H9 (cell line): ENCODE measurements around the gene OSBP2. TPM values are rescaled to one million over a fixed set of nuclear protein-coding genes. Genes with fewer than 3 reads are reported as not detected.
A peak's percentile ranks its signal among the peaks of the same experiment; 100 is the strongest.

Source experiments
- DNase-seq: peaks from one replicate; pipeline ENCODE4 v3.0.0-alpha.2; 2017
- H2AFZ ChIP-seq: one replicate; pipeline ENCODE4 v1.6.1; 2013; ENCODE audit warnings: mild to moderate bottlenecking, low read length, control low read depth, moderate library complexity
- H2AK5ac ChIP-seq: 2 replicates; pipeline ENCODE4 v1.6.1; 2013; ENCODE audit warnings: low read length, control low read depth, mixed read lengths; ENCODE audit not compliant: insufficient read length
- H2BK120ac ChIP-seq: one replicate; pipeline ENCODE4 v1.6.1; 2013; ENCODE audit warnings: low read depth, mild to moderate bottlenecking, low read length, control low read depth, inconsistent platforms; ENCODE audit not compliant: poor library complexity, severe bottlenecking
- H2BK12ac ChIP-seq: 2 replicates; pipeline ENCODE4 v1.6.1; 2013; ENCODE audit warnings: low read length, control low read depth, mixed read lengths, low read depth; ENCODE audit not compliant: insufficient read length
- H2BK15ac ChIP-seq: 2 replicates; pipeline ENCODE4 v1.6.1; 2013; ENCODE audit warnings: low read depth, low read length, control low read depth
- H2BK20ac ChIP-seq: one replicate; pipeline ENCODE4 v1.6.1; 2013; ENCODE audit warnings: low read depth, mild to moderate bottlenecking, low read length, control low read depth, inconsistent platforms; ENCODE audit not compliant: poor library complexity, severe bottlenecking
- H2BK5ac ChIP-seq: 2 replicates; pipeline ENCODE4 v1.6.1; 2013; ENCODE audit warnings: low read length, control low read depth, mixed read lengths; ENCODE audit not compliant: insufficient read length
- H3K14ac ChIP-seq: 2 replicates; pipeline ENCODE4 v1.6.1; 2013; ENCODE audit warnings: low read length, control low read depth; ENCODE audit not compliant: insufficient read depth
- H3K18ac ChIP-seq: 2 replicates; pipeline ENCODE4 v1.6.1; 2013; ENCODE audit warnings: low read depth, mild to moderate bottlenecking, mixed read lengths, low read length, control low read depth; ENCODE audit not compliant: insufficient read length
- H3K23ac ChIP-seq: 2 replicates; pipeline ENCODE4 v1.6.1; 2013; ENCODE audit warnings: low read length, control low read depth, mixed read lengths, low read depth; ENCODE audit not compliant: insufficient read length
- H3K23me2 ChIP-seq: 2 replicates; pipeline ENCODE4 v1.6.1; 2013; ENCODE audit warnings: low read depth, mild to moderate bottlenecking, mixed read lengths, low read length, control low read depth; ENCODE audit not compliant: insufficient read length, poor library complexity, severe bottlenecking
- H3K27ac ChIP-seq: 2 replicates; pipeline ENCODE4 v1.5.1; 2013; ENCODE audit warnings: low read length, control low read depth, mixed read lengths, low read depth; ENCODE audit not compliant: insufficient read length
- H3K27me3 ChIP-seq: 2 replicates; pipeline ENCODE4 v1.6.1; 2013; ENCODE audit warnings: low read length, control low read depth, inconsistent platforms; ENCODE audit not compliant: insufficient read depth
- H3K4ac ChIP-seq: 2 replicates; pipeline ENCODE4 v1.6.1; 2013; ENCODE audit warnings: low read depth, mild to moderate bottlenecking, control low read depth, inconsistent platforms, low read length, moderate library complexity
- H3K4me1 ChIP-seq: 2 replicates; pipeline ENCODE4 v1.6.1; 2013; ENCODE audit warnings: low read length, control low read depth, inconsistent platforms; ENCODE audit not compliant: insufficient read depth
- H3K4me2 ChIP-seq: 2 replicates; pipeline ENCODE4 v1.6.1; 2013; ENCODE audit warnings: low read length, control low read depth, mixed read lengths; ENCODE audit not compliant: insufficient read length, insufficient read depth
- H3K56ac ChIP-seq: 2 replicates; pipeline ENCODE4 v1.6.1; 2013; ENCODE audit warnings: low read depth, mild to moderate bottlenecking, mixed read lengths, low read length, control low read depth; ENCODE audit not compliant: insufficient read length
- H3K79me1 ChIP-seq: 2 replicates; pipeline ENCODE4 v1.6.1; 2013; ENCODE audit warnings: low read depth, mild to moderate bottlenecking, moderate library complexity, low read length, control low read depth, inconsistent platforms; ENCODE audit not compliant: insufficient read depth, poor library complexity, severe bottlenecking
- H3K79me2 ChIP-seq: 2 replicates; pipeline ENCODE4 v1.6.1; 2013; ENCODE audit warnings: low read length, control low read depth, inconsistent platforms; ENCODE audit not compliant: insufficient read depth
- H3K9ac ChIP-seq: 2 replicates; pipeline ENCODE4 v1.6.1; 2013; ENCODE audit warnings: low read length, control low read depth, mixed read lengths; ENCODE audit not compliant: insufficient read length; ENCODE audit errors: extremely low read depth
- H3K9me3 ChIP-seq: one replicate; pipeline ENCODE4 v1.6.1; 2013; ENCODE audit warnings: low read depth, low read length, inconsistent platforms; ENCODE audit not compliant: control insufficient read depth
- H3T11ph ChIP-seq: one replicate; pipeline ENCODE4 v1.6.1; 2013; ENCODE audit warnings: mild to moderate bottlenecking, low read length, control low read depth, inconsistent platforms
- H4K20me1 ChIP-seq: one replicate; pipeline ENCODE4 v1.6.1; 2013; ENCODE audit not compliant: control insufficient read depth, insufficient read length, insufficient read depth
- H4K5ac ChIP-seq: 2 replicates; pipeline ENCODE4 v1.6.1; 2013; ENCODE audit warnings: low read depth, mild to moderate bottlenecking, mixed read lengths, low read length, control low read depth; ENCODE audit not compliant: insufficient read length
- H4K8ac ChIP-seq: replicated peaks from 2 replicates; pipeline ENCODE4 v1.6.1; 2013; ENCODE audit warnings: low read length, control low read depth, mixed read lengths, low read depth; ENCODE audit not compliant: insufficient read length
- H4K91ac ChIP-seq: 2 replicates; pipeline ENCODE4 v1.6.1; 2013; ENCODE audit warnings: low read depth, mild to moderate bottlenecking, moderate library complexity, mixed read lengths, low read length, control low read depth; ENCODE audit not compliant: insufficient read length
- H3K27ac Mint-ChIP-seq, 3 experiments: 2 replicates in 2 of 3; 3 replicates in 1 of 3; pipeline ENCODE4 v1.8.0; 2020 to 2021; ENCODE audit warnings: mixed read lengths in 3 of 3, mild to moderate bottlenecking in 1 of 3, moderate library complexity in 1 of 3
- H3K27me3 Mint-ChIP-seq: 2 replicates; pipeline ENCODE4 v1.8.0; 2021; ENCODE audit warnings: low read depth, mild to moderate bottlenecking, moderate library complexity, mixed read lengths
- H3K36me3 Mint-ChIP-seq, 3 experiments: 2 replicates in 2 of 3; 3 replicates in 1 of 3; pipeline ENCODE4 v1.8.0; 2020 to 2021; ENCODE audit warnings: low read depth in 3 of 3, mixed read lengths in 3 of 3; ENCODE audit not compliant: insufficient read depth in 1 of 3
- H3K4me1 Mint-ChIP-seq, 2 experiments: 2 replicates each; pipeline ENCODE4 v1.8.0; 2020; ENCODE audit warnings: mixed read lengths in 2 of 2
- H3K4me3 Mint-ChIP-seq, 2 experiments: 2 replicates in 1 of 2; 3 replicates in 1 of 2; pipeline ENCODE4 v1.8.0; 2020 to 2021; ENCODE audit warnings: mild to moderate bottlenecking in 2 of 2, mixed read lengths in 2 of 2, moderate library complexity in 1 of 2
- H3K9me3 Mint-ChIP-seq, 2 experiments: 2 replicates in 1 of 2; 3 replicates in 1 of 2; pipeline ENCODE4 v1.8.0; 2020; ENCODE audit warnings: mild to moderate bottlenecking in 2 of 2, mixed read lengths in 2 of 2, moderate library complexity in 1 of 2
- CTCF ChIP-seq: fragments of 200-600 bp; sonication (generic); conservative IDR thresholded peaks from 3 replicates; pipeline ENCODE4 v1.8.0; 2021; ENCODE audit warnings: antibody characterized with exemption, mild to moderate bottlenecking
- WGBS: extraction: QIAGEN DNeasy Blood & Tissue Kit; methylation state at CpG from one replicate; pipeline ENCODE4 v1.1.7; 2013; ENCODE audit warnings: missing lambda C conversion rate, low lambda C conversion rate, mixed read lengths; ENCODE audit not compliant: insufficient read length; ENCODE audit errors: extremely low coverage; 5-methylcytosine and 5-hydroxymethylcytosine counted together
- total RNA-seq: library from RNA; stranded (reverse); gene quantifications from 2 replicates; pipeline ENCODE4 v1.2.1, GENCODE V29; 2021

Gene OSBP2
- total RNA-seq, 1 experiment from 2014 or later = 3.4 TPM

GRCh38 chr22:30873086-30873650, 178.5 kb downstream of the OSBP2 start:
- no peak for TF ChIP-seq CTCF
- Histone ChIP-seq H3K4me2 (no peak overlapping the region), H2BK120ac (no peak overlapping the region), H3K9me3 (no peaks in the 10 kb centered on the region), H4K5ac (no peak overlapping the region), H3K4ac (no peak overlapping the region), H3K18ac (no peak overlapping the region), H2BK12ac (no peak overlapping the region), H4K91ac (no peak overlapping the region), H2AK5ac (no peak overlapping the region), H3T11ph (no peak overlapping the region), H3K4me1 (no peaks in the 10 kb centered on the region), H3K23me2 (no peaks in the 10 kb centered on the region), H4K8ac (no peak overlapping the region), H3K27me3 (no peaks in the 10 kb centered on the region), H3K56ac (no peak overlapping the region), H3K9ac (no peak overlapping the region), H2BK5ac (no peak overlapping the region), H3K79me1 (no peaks in the 10 kb centered on the region), H3K79me2 (no peaks in the 10 kb centered on the region), H4K20me1 (no peaks in the 10 kb centered on the region), H3K14ac (no peak overlapping the region; the same call in 1 of the 2 replicates), H2BK15ac (no peak overlapping the region), H3K23ac (no peak overlapping the region), H2AFZ (no peak overlapping the region), H3K27ac (no peak overlapping the region), H2BK20ac (no peak overlapping the region)
- Mint-ChIP-seq H3K36me3 (no peaks in the 10 kb centered on the region; a peak in 2 of 7 replicates), H3K27me3 (no peaks in the 10 kb centered on the region; the same call in 1 of the 2 replicates), H3K27ac (no peak overlapping the region), H3K9me3 (no peaks in the 10 kb centered on the region), H3K4me3 (no peak overlapping the region; a peak in 1 of 5 replicates), H3K4me1 (peaks cover 6 to 7% of the 10 kb centered on the region in 2 experiments)
- WGBS = no CpG with 5 or more reads among the region's 9 CpGs
- DNase-seq = peak; percentile 15
